Suprapubic skin (tissue), 3 donors: ENCODE data around the gene GPSM1.

Experiments
- CTCF ChIP-seq, 2 donors: fragments of 200-600 bp in 1 of 2; fragments of 450-650 bp in 1 of 2; sonication (generic) in 1 of 2; IDR thresholded peaks; one replicate each; pipeline ENCODE4 v1.5.1; 2016 to 2019; ENCODE audit warnings: antibody characterized with exemption in 2 of 2, mild to moderate bottlenecking in 1 of 2, moderate library complexity in 1 of 2
- POLR2A ChIP-seq, 2 donors: fragments of 450-650 bp; IDR thresholded peaks; one replicate each; pipeline ENCODE4 v1.6.1; 2017; ENCODE audit warnings: antibody characterized with exemption in 2 of 2, mild to moderate bottlenecking in 2 of 2, moderate library complexity in 2 of 2

GRCh38 chr9:136353088-136353487 is 25.7 kb downstream of the GPSM1 start:
- TF ChIP-seq CTCF (IDR thresholded peaks at IDR 0.05) (no peak), POLR2A (IDR thresholded peaks at IDR 0.05) (no peak)
